OCI-LY7 (cell line): Measurements from ENCODE around the gene FCHSD2.

Experiments
- CTCF ChIP-seq: fragments of 200-600 bp; sonication (generic); conservative IDR thresholded peaks from 2 replicates; pipeline ENCODE4 v1.5.1; 2014; ENCODE audit warnings: mild to moderate bottlenecking, antibody characterized with exemption, low read length, moderate library complexity, mixed read lengths
- EZH2phosphoT487 ChIP-seq: fragments of 200-600 bp; sonication (generic); IDR thresholded peaks from 2 replicates; pipeline ENCODE4 v1.6.1; 2018; ENCODE audit warnings: low read depth, borderline replicate concordance, mild to moderate bottlenecking, mixed run types, antibody characterized with exemption, low read length, moderate library complexity, mixed read lengths

- TF ChIP-seq CTCF: no peak
- no peak for TF ChIP-seq EZH2phosphoT487
Measured at GRCh38 chr11:73170140-73170539, 28.0 kb upstream of the FCHSD2 start.
